ENCODE measurements around the gene ARHGAP35.
"Not testable (repeated sequence)": the region's sequence is repeated elsewhere in the genome, so short reads cannot be mapped to it uniquely, and the experiment has no call there.

The ARHGAP35 gene

DNA sequence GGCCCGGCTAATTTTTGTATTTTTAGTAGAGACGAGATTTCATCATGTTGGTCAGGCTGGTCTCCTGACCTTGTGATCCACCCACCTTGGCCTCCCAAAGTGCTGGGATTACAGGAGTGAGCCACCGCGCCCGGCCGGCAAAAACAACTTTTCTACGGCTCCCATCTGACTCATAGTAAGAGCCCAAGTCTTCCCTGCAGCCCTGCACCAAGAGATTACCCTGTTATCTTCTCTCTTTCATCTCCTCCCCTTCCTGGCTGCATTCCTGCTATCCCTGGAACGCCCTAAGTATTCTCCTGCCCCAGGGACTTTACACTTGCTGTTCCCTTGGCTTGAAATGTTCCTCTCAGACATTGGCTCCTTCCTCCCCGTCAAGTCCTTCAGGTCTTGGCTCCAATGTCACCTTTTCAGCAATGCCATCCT lies 16.7 kb upstream of the ARHGAP35 start:
- no peak for DNase-seq (ENCODE audit: low spot score)

DNA sequence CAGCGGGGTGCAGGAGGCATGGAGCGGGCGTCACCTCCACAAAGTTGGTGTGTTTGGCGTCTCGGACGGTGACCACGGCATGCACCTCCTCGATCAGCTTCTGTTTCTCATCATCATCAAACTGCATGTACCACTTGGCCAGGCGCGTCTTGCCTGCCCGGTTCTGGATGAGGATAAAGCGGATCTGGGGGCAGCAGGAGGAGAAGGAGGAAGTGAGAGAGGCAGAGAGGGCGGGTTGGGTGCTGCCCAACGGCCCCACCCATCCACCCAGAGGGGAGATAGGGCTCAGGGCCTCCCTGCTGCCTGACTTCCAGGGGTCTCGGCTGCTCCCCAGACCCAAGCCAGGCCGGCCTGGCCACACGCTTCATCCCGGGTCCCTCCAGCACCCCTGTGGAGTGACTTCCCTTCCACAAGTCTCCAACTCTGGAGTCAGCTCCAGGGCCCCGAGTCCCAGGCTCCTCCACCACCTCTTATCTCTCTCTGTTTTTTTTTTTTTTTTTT lies 14.8 kb upstream of the ARHGAP35 start:
- no peak for DNase-seq (ENCODE audit: low spot score)

DNA sequence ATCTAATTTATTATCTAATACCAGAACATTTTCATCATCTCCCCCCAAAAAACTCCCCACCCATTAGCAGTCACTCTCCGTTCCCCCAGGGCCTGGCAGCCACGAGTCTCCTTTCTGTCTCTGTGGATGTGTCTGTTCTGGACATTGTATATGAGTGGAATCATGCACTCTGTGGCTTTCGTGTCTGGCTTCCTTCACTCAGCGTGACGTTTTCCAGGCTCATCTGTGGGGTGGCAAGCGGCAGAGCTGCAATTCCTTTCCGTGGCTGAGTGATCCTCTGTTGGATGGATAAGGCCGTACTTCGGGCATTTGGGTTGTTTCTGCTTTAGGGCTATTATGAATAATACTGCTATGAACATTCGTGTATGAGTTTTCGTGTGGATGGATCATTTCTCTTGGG lies 13.3 kb upstream of the ARHGAP35 start:
- no peak for DNase-seq (ENCODE audit: low spot score)

DNA sequence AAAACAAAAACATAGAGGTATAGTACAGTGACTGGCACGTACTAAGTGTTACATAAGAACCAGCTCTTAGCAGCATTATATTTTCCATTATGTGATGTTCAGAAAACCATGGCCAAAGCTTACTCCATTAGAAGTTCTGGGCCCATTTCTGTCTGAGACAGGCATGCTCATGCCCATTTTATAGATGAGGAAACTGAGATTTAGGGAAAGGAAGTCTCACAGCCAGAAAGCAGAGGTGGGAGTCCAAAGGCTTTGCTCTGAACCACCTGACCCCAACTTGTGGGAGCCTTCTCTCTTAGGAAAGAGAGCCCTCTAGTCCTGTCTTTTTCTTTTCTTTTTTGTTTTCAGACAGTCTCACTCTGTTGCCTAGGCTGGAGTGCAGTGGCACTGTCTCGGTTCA lies 12.4 kb upstream of the ARHGAP35 start:
- DNase-seq (ENCODE audit: low spot score), result no peak

DNA sequence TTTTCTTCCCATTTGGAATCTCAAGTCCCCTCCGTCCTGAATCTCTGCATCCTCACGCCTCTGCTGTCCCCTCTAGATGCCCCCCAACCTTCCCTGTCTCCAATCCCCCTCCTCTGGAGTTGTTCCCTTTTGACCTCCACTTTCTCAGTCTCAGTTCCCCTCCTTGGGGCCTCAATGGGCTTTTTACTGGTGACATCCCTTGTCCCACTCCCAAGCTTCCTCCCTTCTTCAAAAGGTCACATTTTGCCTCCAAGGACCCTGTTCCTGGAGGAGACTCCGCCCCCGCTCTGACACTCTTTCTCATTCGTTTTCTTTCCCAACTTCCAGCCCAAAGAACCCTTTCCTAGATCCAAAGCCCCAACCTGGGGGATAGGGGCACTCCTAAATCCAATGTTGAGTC lies 11.2 kb upstream of the ARHGAP35 start:
- no peak for DNase-seq (ENCODE audit: low spot score)

DNA sequence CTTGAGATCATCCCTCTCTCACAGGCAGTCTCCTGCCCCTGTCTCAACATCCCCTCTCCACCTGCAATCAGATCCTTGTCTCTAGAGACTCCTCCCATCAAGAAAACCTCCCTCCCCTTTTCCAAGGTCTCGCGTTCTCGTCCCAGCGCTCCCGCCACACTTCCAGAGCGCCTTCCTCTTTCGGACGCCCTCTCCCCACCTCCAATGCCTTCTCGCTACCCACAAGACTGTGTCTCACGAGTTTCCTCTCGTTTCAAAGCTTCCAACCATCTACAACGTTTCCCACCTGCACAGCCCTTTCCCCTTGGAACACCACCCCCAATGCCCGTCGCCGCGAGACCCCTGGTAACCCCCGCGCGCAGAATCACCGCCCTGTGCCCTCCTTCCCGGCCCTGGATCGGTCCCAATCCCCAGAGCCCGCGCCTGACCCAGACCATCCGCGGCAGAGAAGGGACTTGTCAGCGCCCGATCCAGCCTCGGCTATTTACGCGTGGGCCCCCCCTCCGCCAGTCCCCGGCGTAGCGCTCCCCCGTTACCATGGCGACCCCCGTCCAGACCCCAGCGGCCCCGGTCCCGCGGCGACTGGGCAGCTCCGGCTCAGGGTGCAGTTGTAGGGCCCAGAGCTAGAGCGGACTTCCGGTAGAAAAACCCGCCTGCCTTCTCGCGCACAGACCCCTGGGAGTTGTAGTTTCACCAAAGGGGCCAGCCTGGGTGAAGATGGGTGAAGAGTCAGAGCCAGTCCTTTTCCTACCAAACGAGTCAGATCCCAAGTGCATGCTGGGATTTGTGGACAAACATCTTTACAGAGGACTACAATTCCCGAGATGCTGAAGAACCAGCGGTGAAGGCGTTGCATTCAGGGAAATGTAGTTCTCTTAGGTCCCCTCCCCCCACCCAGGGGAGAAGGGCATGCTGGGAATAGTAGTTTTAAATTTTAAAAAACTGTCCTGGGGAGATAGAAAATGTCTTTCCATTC lies 10.3 kb upstream of the ARHGAP35 start, which contains the start of gene AP2S1:
TSS of gene AP2S1 (minus strand) at position 619 of the 976 bp plus-strand sequence. CDS start at position 539, 80 bp downstream.
- peak; percentile 95 for DNase-seq (ENCODE audit: low spot score)

DNA sequence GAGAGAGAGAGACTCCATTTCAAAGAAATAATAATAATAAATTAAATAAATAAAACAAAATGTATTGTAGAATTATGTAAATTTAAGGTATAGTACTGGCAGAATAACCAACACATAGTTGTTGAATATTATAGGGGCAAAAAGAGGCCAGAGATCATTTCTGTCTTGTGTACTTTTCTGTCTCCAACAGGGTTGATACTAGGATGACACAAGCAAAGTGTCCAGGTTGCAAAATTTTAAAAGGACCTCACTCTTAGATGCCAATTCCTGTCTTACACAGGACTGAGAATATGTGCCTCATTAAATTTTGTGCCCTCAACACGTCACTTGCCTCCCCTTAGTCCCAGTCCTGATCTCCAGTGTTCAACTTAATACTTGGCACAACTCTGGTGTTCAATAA lies 8.0 kb upstream of the ARHGAP35 start:
- no peak for DNase-seq (ENCODE audit: low spot score)

DNA sequence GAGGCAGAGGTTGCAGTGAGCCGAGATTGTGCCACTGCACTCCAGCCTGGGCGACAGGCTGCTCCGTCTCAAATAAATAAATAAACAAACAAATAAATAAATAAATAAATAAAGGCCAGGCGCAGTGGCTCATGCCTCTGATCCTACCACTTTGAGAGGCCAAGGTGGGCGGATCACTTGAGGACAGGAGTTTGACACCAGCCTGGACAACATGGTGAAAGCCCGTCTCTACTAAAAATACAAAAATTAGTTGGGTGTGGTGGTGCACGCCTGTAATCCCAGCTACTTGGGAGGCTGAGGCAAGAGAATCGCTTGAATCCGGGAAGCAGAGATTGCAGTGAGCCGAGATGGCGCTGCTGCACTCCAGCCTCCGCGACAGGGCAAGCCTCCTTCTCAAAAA lies 6.1 kb upstream of the ARHGAP35 start:
- not testable (repeated sequence) for DNase-seq (ENCODE audit: low spot score)

DNA sequence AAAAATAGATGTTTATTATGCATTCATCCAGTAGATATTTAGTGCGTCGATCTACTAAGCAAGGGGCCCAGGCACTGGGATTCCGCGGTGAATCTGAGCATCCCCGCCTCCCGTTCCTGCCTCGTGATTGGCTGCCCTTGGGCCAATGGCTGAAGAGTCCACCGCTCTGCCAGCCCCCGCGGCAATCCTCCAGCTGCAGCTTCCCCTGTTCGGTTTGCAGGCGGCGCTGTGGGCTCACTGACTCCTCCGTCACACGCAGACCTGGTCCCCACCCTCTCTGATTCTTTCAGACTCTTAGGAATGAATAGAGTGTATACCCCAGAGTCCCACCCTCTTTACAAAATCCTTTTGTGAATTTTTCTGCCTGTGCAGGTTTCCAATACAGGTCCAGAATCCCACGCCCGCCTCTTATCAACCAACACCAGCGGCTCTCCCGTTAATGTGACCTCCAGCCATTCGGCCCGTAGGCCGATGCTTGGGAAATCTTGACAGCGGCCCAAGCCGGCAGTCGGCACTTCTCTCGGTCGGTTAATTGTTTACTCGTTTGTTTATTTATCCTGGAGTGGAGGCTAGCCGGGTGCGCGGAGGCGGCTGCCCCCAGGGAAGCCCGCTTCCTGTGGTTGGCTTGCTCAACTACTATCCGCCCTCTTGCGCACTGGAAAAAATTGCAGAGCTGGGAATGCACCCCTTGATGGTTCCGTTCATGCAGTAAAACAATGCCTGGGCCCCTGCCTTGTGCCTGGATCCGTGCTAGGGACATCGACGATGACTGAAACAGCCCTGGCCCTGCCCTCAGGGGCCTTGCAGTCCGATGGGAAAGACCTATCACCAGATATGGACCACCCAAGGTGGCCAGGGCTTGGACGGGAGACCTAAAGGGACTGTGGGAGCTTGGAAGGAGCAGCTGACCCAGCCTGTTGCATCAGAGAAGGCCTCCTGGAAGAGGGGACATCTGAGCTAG lies 4.5 kb upstream of the ARHGAP35 start:
- peak; percentile 93 for DNase-seq (ENCODE audit: low spot score)

DNA sequence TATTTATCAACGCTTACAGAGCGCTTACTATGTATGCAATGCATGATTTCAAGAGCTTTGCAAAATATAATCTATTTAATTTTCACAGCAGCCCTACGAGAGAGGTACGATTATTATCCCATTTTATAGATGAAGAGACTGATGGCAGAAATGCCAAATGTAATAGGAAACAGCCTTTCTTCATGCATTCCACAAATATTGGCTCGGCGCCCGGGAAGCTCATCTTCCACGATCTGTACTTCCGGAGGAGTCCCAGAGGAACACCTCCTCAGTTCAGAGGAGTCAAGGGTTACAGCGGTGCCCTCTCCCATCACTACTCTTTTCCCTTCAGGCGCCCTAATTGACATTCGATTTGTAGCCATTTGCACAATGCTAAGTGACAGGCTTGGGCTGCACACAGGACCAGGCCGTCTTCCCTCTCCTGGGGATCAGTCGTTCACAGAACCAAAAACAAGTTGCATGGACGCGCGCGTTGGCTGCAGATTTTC lies 1.1 kb upstream of the ARHGAP35 start:
- no peak for DNase-seq (ENCODE audit: low spot score)

DNA sequence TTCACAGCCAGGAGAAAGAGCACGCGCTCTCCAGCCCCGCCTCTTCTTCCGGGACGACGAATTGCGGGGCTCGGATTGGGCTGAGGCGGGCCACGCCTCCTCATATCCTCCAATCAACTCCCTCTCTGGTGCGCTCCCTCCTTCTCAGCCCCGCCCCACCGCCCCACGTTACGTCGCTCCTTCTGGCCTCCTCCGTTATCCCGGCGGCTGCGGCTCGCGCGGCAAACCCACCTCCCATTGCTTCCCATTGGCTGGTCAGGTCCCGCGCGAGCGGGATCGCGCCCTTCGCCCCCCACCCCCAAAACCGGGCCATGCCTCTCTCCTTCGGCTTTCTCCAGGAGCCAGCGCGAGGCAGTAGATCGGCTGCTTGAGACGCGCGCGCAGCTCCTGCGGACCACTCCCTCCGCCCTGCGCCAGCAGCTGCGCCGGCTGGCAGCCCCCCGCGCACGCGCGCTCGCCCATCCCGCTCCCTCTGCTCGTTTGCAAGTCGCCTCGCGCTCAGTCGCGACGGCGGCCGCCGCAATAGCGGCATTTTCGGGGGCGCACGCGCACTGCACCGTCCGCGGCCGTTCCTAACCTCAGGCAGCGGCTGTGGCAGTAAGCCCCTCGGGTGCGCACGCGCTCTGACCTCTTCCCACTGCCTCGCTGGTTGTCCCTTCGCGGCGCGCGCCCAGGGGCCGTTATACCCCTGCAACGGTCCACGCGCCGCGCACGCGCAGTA lies 512 bp upstream of the ARHGAP35 start:
- peak; percentile 96 for DNase-seq (ENCODE audit: low spot score)

DNA sequence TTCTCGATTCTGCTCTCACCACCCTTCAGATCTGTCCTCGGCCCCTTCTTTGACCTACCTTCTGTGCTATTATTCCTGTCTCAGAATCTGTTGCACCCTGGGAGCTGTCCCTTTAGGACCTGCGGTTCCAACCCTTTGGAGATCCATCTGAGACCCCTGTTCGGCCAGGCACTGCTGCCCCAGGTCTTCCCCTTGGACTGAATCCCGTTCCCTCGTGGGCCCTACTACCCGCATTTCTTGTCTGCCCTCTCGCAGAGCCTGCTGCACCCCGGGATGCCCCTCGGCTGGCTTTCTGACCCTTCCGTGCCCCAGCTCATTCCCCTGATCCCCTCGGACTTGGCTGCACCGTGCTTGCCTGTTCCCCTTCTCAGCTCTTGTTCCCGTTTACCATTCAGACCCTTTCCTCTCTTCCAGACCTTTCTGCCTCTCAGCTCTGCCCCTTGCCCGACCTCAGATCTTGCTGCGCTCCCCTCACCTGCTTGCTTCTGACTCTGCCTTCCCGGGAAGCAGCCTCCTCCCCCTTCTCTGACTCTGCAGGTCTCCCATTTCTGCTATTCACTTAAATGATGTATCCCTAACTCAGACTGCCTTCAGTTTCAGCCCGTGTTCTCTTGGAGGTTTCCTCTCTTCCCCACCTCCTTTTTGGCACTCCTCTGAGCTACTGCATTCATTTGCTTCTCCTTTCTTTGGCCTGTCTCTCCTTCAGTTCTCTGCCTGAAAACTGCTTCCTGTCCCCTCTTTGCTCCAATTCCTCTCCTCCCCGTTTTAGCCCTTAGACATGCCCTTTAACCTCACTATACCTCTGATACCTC lies 1.1 kb downstream of the ARHGAP35 start:
- DNase-seq (ENCODE audit: low spot score), result no peak

DNA sequence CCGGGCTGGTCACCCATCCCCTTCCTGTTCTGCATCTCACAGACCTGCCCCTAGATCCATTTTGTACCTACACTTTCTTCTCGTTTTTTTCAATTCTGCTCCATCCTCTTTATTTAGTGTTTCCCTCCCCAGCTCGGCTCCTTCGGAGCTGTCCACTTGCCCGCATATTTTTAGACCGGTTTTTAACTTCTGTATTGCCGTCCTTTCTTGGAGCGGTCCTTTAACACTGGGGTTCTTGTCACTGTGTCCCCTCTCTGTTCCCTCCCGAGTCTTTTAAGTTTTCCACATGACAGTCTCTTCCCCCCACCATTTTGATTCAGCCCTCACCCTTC lies 1.7 kb downstream of the ARHGAP35 start:
- DNase-seq (ENCODE audit: low spot score), result no peak

DNA sequence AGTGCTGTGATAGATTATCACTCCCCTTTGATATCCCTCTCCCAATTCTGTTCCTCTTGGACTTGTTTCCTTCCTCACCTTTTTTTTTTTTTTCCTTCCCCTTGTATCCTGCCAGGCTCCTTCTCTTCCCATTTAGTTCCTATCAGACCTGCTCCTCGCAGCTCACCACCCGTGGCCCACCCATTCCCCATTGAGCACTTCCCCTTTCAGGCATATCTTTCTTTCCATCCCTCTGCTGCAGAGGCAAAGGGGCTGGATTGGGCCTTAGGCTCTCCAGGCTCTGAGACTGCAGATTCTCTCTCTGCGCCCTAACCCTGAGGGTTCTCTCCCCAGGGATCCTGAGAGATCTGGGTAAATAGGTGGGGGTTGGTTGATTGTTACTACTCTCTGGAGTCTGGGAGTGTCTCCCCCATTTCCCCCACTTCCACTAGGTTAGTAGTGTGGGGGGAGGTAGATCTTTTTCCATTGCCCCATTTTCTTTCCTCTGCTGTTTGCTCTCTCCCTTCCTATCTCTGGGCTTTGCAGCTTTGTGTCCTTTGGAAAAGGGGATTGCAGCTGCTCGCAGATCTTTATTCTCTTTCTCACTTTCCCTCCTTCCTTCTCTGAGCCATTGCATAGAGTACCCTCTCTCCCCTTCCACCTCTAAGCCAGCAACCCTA lies 2.3 kb downstream of the ARHGAP35 start:
- DNase-seq (ENCODE audit: low spot score), result no peak

DNA sequence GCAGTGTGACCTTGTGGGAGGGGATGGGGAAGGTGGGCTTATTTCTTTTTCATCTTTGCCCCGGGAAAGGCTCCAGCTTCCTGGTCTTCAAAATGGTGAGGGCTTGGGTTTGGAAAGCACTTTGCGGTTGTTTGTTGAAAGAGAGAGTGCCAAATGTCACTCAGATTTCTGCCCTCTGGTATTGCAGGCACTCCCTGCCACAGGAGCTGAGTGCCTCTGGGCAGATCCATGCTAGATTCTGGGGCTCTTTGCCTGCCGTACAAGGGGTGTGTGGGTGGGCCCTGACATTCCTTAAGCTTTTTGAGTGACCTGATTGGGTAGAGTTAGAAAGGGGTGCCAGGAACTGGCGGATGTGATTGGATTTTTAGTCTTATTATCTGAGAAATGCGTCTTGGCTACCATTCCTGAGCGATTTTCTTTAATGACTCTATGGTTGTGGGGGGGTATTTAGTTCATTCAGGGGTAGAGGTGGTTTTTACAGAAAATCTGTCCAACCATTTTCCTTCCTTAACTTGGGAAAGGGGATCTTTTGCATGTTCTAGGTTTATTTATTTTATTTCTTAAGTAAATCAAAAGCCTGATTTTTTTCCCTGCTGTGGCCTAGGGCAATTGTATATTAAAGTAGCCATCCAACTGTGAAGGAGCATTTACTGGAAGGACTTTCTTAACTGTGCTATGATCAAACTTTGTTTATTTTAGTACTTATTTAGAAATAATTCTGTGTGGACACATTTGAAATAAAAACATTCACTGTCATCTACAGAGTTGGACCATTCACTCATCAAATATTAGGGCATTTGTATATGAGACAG lies 3.2 kb downstream of the ARHGAP35 start:
- DNase-seq (ENCODE audit: low spot score), result no peak

DNA sequence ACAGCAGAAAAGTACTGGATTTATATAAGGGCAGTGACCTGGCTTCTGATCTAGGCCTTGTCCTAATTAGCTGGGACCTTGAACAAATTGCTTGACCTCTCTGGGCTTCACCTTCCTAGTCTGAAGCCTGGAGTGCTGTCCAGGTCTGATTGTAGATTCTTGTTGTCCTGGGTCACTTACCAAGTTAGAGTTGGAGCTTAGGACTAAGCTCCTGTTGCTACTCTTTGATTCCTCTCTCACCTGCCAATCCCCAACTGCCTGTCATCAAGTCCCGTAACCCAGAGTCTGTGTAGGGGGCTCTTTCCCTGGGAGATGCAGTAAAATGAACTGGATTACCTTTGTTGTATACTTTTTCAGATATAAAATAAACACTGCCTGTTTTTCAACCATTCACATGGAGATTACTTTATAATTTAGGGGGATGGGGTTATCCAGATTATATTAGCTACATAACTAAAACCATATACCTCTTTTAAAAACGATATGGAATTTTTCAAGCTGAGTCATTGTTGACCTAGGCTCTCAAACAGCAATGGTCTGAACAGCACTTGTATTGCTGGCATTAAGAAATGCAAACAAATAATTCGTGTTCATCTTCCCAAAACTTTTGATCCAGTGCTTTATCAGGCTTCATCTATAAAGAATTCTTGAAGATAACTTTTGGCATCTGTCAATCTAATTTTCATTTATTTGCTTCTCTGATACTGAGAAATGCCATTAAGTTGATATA lies 5.8 kb downstream of the ARHGAP35 start:
- no peak for DNase-seq (ENCODE audit: low spot score)

DNA sequence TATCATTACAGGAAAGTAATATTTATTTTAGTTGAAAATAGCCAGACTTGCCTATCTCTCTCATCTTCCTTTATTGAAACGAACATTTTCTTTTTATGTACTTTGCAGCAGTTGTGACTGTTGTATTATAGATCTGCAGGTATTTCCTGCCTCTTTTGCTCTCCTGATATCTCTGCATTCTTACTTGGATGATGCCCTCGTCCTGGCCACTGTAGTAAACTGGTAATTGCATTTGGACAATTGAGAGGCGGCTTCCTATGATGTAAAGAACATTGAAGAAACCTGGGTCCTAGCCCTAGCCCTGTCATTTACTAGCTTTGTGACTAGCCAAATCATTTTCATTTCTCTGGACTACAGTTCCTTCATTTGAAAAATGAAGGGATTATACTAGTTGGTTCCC lies 6.4 kb downstream of the ARHGAP35 start:
- DNase-seq (ENCODE audit: low spot score), result no peak

DNA sequence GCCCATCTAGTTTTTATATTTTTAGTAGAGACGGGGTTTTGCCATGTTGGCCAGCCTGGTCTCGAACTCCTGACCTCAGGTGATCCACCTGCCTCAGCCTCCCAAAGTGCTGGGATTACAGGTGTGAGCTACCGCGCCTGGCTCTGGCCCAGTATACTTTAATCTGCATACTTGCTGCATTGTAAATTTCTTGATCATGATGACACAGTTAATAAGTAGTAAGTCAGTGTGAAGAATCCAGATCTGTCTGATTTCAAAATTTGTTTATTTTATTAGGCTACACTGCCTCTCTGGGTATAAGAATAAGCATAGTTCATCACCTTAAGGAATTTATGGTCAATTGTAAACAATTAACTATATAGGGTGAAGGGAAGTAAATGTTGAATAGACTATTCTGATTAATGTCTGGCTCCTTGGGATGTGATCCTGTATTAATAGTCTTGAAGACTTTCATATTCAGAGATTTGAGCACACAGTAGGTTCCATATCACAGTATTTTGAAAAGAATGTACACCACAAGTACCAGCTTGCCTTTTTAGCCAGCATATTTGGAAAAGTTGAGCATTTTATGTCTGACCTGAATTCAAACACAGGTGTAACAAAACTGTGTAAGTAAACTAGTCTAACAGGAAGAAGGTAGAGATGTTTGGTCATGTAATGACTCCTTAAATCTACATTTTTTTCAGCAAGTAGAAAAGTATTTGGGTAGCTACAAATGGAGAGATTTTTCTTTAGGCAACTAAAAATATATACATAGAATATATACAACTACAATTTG lies 7.4 kb downstream of the ARHGAP35 start:
- DNase-seq (ENCODE audit: low spot score), result no peak

All from germinal center (tissue), 1 donor.